H9 (cell line): ENCODE measurements around the gene JPT2. TPM values are rescaled to one million over a fixed set of nuclear protein-coding genes. Genes with fewer than 3 reads are reported as not detected.

Experiments used
- DNase-seq: peaks from one replicate; pipeline ENCODE4 v3.0.0-alpha.2; 2017
- H2AFZ ChIP-seq: one replicate; pipeline ENCODE4 v1.6.1; 2013; ENCODE audit warnings: mild to moderate bottlenecking, low read length, control low read depth, moderate library complexity
- H2AK5ac ChIP-seq: 2 replicates; pipeline ENCODE4 v1.6.1; 2013; ENCODE audit warnings: low read length, control low read depth, mixed read lengths; ENCODE audit not compliant: insufficient read length
- H2BK120ac ChIP-seq: one replicate; pipeline ENCODE4 v1.6.1; 2013; ENCODE audit warnings: low read depth, mild to moderate bottlenecking, low read length, control low read depth, inconsistent platforms; ENCODE audit not compliant: poor library complexity, severe bottlenecking
- H2BK12ac ChIP-seq: 2 replicates; pipeline ENCODE4 v1.6.1; 2013; ENCODE audit warnings: low read length, control low read depth, mixed read lengths, low read depth; ENCODE audit not compliant: insufficient read length
- H2BK15ac ChIP-seq: 2 replicates; pipeline ENCODE4 v1.6.1; 2013; ENCODE audit warnings: low read depth, low read length, control low read depth
- H2BK20ac ChIP-seq: one replicate; pipeline ENCODE4 v1.6.1; 2013; ENCODE audit warnings: low read depth, mild to moderate bottlenecking, low read length, control low read depth, inconsistent platforms; ENCODE audit not compliant: poor library complexity, severe bottlenecking
- H2BK5ac ChIP-seq: 2 replicates; pipeline ENCODE4 v1.6.1; 2013; ENCODE audit warnings: low read length, control low read depth, mixed read lengths; ENCODE audit not compliant: insufficient read length
- H3K14ac ChIP-seq: 2 replicates; pipeline ENCODE4 v1.6.1; 2013; ENCODE audit warnings: low read length, control low read depth; ENCODE audit not compliant: insufficient read depth
- H3K18ac ChIP-seq: 2 replicates; pipeline ENCODE4 v1.6.1; 2013; ENCODE audit warnings: low read depth, mild to moderate bottlenecking, mixed read lengths, low read length, control low read depth; ENCODE audit not compliant: insufficient read length
- H3K23ac ChIP-seq: 2 replicates; pipeline ENCODE4 v1.6.1; 2013; ENCODE audit warnings: low read length, control low read depth, mixed read lengths, low read depth; ENCODE audit not compliant: insufficient read length
- H3K23me2 ChIP-seq: 2 replicates; pipeline ENCODE4 v1.6.1; 2013; ENCODE audit warnings: low read depth, mild to moderate bottlenecking, mixed read lengths, low read length, control low read depth; ENCODE audit not compliant: insufficient read length, poor library complexity, severe bottlenecking
- H3K27ac ChIP-seq: 2 replicates; pipeline ENCODE4 v1.5.1; 2013; ENCODE audit warnings: low read length, control low read depth, mixed read lengths, low read depth; ENCODE audit not compliant: insufficient read length
- H3K27me3 ChIP-seq: 2 replicates; pipeline ENCODE4 v1.6.1; 2013; ENCODE audit warnings: low read length, control low read depth, inconsistent platforms; ENCODE audit not compliant: insufficient read depth
- H3K4ac ChIP-seq: 2 replicates; pipeline ENCODE4 v1.6.1; 2013; ENCODE audit warnings: low read depth, mild to moderate bottlenecking, control low read depth, inconsistent platforms, low read length, moderate library complexity
- H3K4me1 ChIP-seq: 2 replicates; pipeline ENCODE4 v1.6.1; 2013; ENCODE audit warnings: low read length, control low read depth, inconsistent platforms; ENCODE audit not compliant: insufficient read depth
- H3K4me2 ChIP-seq: 2 replicates; pipeline ENCODE4 v1.6.1; 2013; ENCODE audit warnings: low read length, control low read depth, mixed read lengths; ENCODE audit not compliant: insufficient read length, insufficient read depth
- H3K56ac ChIP-seq: 2 replicates; pipeline ENCODE4 v1.6.1; 2013; ENCODE audit warnings: low read depth, mild to moderate bottlenecking, mixed read lengths, low read length, control low read depth; ENCODE audit not compliant: insufficient read length
- H3K79me1 ChIP-seq: 2 replicates; pipeline ENCODE4 v1.6.1; 2013; ENCODE audit warnings: low read depth, mild to moderate bottlenecking, moderate library complexity, low read length, control low read depth, inconsistent platforms; ENCODE audit not compliant: insufficient read depth, poor library complexity, severe bottlenecking
- H3K79me2 ChIP-seq: 2 replicates; pipeline ENCODE4 v1.6.1; 2013; ENCODE audit warnings: low read length, control low read depth, inconsistent platforms; ENCODE audit not compliant: insufficient read depth
- H3K9ac ChIP-seq: 2 replicates; pipeline ENCODE4 v1.6.1; 2013; ENCODE audit warnings: low read length, control low read depth, mixed read lengths; ENCODE audit not compliant: insufficient read length; ENCODE audit errors: extremely low read depth
- H3K9me3 ChIP-seq: one replicate; pipeline ENCODE4 v1.6.1; 2013; ENCODE audit warnings: low read depth, low read length, inconsistent platforms; ENCODE audit not compliant: control insufficient read depth
- H3T11ph ChIP-seq: one replicate; pipeline ENCODE4 v1.6.1; 2013; ENCODE audit warnings: mild to moderate bottlenecking, low read length, control low read depth, inconsistent platforms
- H4K20me1 ChIP-seq: one replicate; pipeline ENCODE4 v1.6.1; 2013; ENCODE audit not compliant: control insufficient read depth, insufficient read length, insufficient read depth
- H4K5ac ChIP-seq: 2 replicates; pipeline ENCODE4 v1.6.1; 2013; ENCODE audit warnings: low read depth, mild to moderate bottlenecking, mixed read lengths, low read length, control low read depth; ENCODE audit not compliant: insufficient read length
- H4K8ac ChIP-seq: replicated peaks from 2 replicates; pipeline ENCODE4 v1.6.1; 2013; ENCODE audit warnings: low read length, control low read depth, mixed read lengths, low read depth; ENCODE audit not compliant: insufficient read length
- H4K91ac ChIP-seq: 2 replicates; pipeline ENCODE4 v1.6.1; 2013; ENCODE audit warnings: low read depth, mild to moderate bottlenecking, moderate library complexity, mixed read lengths, low read length, control low read depth; ENCODE audit not compliant: insufficient read length
- H3K27ac Mint-ChIP-seq, 3 experiments: 2 replicates in 2 of 3; 3 replicates in 1 of 3; pipeline ENCODE4 v1.8.0; 2020 to 2021; ENCODE audit warnings: mixed read lengths in 3 of 3, mild to moderate bottlenecking in 1 of 3, moderate library complexity in 1 of 3
- H3K27me3 Mint-ChIP-seq: 2 replicates; pipeline ENCODE4 v1.8.0; 2021; ENCODE audit warnings: low read depth, mild to moderate bottlenecking, moderate library complexity, mixed read lengths
- H3K36me3 Mint-ChIP-seq, 3 experiments: 2 replicates in 2 of 3; 3 replicates in 1 of 3; pipeline ENCODE4 v1.8.0; 2020 to 2021; ENCODE audit warnings: low read depth in 3 of 3, mixed read lengths in 3 of 3; ENCODE audit not compliant: insufficient read depth in 1 of 3
- H3K4me1 Mint-ChIP-seq, 2 experiments: 2 replicates each; pipeline ENCODE4 v1.8.0; 2020; ENCODE audit warnings: mixed read lengths in 2 of 2
- H3K4me3 Mint-ChIP-seq, 2 experiments: 2 replicates in 1 of 2; 3 replicates in 1 of 2; pipeline ENCODE4 v1.8.0; 2020 to 2021; ENCODE audit warnings: mild to moderate bottlenecking in 2 of 2, mixed read lengths in 2 of 2, moderate library complexity in 1 of 2
- H3K9me3 Mint-ChIP-seq, 2 experiments: 2 replicates in 1 of 2; 3 replicates in 1 of 2; pipeline ENCODE4 v1.8.0; 2020; ENCODE audit warnings: mild to moderate bottlenecking in 2 of 2, mixed read lengths in 2 of 2, moderate library complexity in 1 of 2
- WGBS: extraction: QIAGEN DNeasy Blood & Tissue Kit; methylation state at CpG from one replicate; pipeline ENCODE4 v1.1.7; 2013; ENCODE audit warnings: missing lambda C conversion rate, low lambda C conversion rate, mixed read lengths; ENCODE audit not compliant: insufficient read length; ENCODE audit errors: extremely low coverage; 5-methylcytosine and 5-hydroxymethylcytosine counted together
- total RNA-seq: library from RNA; stranded (reverse); gene quantifications from 2 replicates; pipeline ENCODE4 v1.2.1, GENCODE V29; 2021
- TF ChIP-seq, protein P1 (sequence below): fragments of 200-600 bp; sonication (generic); conservative IDR thresholded peaks from 3 replicates; pipeline ENCODE4 v1.8.0; 2021; ENCODE audit warnings: antibody characterized with exemption, mild to moderate bottlenecking

JPT2 gene
- total RNA-seq, 1 experiment from 2014 or later = 206 TPM

DNA sequence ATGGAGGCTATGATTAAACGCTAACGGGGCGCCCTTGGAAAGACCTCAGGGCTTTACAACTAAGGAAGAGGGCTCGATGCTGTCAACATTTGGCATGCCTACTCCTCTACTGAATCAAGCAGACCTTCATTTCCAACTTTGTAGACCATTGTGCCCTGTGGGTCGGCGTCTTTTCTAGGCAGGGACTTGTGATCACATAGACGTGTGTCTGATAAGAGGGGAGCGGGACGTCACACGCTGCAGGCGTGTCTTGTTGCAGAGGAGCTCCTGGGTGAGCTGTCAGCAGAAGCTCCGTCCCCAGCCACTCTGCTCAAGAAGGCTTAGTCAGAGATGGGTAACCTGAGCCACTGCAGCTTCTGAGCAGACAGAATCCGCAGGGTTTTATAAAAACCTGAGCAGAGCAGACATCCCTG lies 30.7 kb downstream of the JPT2 start:
- no peak overlapping the region for H4K5ac ChIP-seq
- H3K18ac ChIP-seq = no peak overlapping the region
- no peak overlapping the region for H2BK20ac ChIP-seq
- no peak overlapping the region for H3K4me2 ChIP-seq
- H3K36me3 Mint-ChIP-seq = peaks cover 0 to 3% (median 0%) of the 10 kb centered on the region in 3 experiments; a peak in 2 of 7 replicates
- H2BK12ac ChIP-seq = no peak overlapping the region
- no peak overlapping the region for H3K4ac ChIP-seq
- no peaks in the 10 kb centered on the region for H3K9me3 ChIP-seq
- no peak overlapping the region for H4K8ac ChIP-seq
- H3K27me3 ChIP-seq = no peaks in the 10 kb centered on the region
- no peaks in the 10 kb centered on the region for H4K20me1 ChIP-seq
- H3K79me1 ChIP-seq = peaks cover 15% of the 10 kb centered on the region
- peaks cover 0 to 3% of the 10 kb centered on the region in 2 experiments; a peak in 1 of 5 replicates for H3K9me3 Mint-ChIP-seq
- H3K4me1 Mint-ChIP-seq = peaks cover 33 to 39% of the 10 kb centered on the region in 2 experiments
- no peak overlapping the region for H3K27ac Mint-ChIP-seq
- no peak overlapping the region for H2AFZ ChIP-seq
- no peak overlapping the region for H3K27ac ChIP-seq
- no peak overlapping the region for H3K14ac ChIP-seq
- H3K4me1 ChIP-seq = peaks cover 3% of the 10 kb centered on the region
- TF ChIP-seq, protein P1, sequence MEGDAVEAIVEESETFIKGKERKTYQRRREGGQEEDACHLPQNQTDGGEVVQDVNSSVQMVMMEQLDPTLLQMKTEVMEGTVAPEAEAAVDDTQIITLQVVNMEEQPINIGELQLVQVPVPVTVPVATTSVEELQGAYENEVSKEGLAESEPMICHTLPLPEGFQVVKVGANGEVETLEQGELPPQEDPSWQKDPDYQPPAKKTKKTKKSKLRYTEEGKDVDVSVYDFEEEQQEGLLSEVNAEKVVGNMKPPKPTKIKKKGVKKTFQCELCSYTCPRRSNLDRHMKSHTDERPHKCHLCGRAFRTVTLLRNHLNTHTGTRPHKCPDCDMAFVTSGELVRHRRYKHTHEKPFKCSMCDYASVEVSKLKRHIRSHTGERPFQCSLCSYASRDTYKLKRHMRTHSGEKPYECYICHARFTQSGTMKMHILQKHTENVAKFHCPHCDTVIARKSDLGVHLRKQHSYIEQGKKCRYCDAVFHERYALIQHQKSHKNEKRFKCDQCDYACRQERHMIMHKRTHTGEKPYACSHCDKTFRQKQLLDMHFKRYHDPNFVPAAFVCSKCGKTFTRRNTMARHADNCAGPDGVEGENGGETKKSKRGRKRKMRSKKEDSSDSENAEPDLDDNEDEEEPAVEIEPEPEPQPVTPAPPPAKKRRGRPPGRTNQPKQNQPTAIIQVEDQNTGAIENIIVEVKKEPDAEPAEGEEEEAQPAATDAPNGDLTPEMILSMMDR = no peak
- H2AK5ac ChIP-seq = no peak overlapping the region
- peaks cover 7% of the 10 kb centered on the region for H3K23me2 ChIP-seq
- no peak for DNase-seq
- no peak overlapping the region for H3T11ph ChIP-seq
- H3K27me3 Mint-ChIP-seq = peaks cover 6% of the 10 kb centered on the region; the same call in 1 of the 2 replicates
- no peak overlapping the region for H2BK120ac ChIP-seq
- H3K79me2 ChIP-seq = peaks cover 1% of the 10 kb centered on the region; the same call in 1 of the 2 replicates
- no CpG with 5 or more reads among the region's 13 CpGs for WGBS
- no peak overlapping the region for H3K9ac ChIP-seq
- no peak overlapping the region for H2BK15ac ChIP-seq
- peak overlapping the region in 1 of 2 experiments; percentile 47; a peak in 1 of 5 replicates for H3K4me3 Mint-ChIP-seq
- no peak overlapping the region for H3K56ac ChIP-seq
- H2BK5ac ChIP-seq = no peak overlapping the region
- no peak overlapping the region for H3K23ac ChIP-seq
- no peak overlapping the region for H4K91ac ChIP-seq
